Stomach (tissue), 9 donors: ENCODE measurements around the gene ZNF638. TPM values are rescaled to one million over a fixed set of nuclear protein-coding genes. Genes with fewer than 3 reads are reported as not detected.

Source experiments
- DNase-seq, 2 donors: peaks; one replicate each; pipeline versions ENCODE4 v3.0.0 to v3.0.0-alpha.2; 2013 to 2019
- H3K27ac ChIP-seq, 5 donors: fragments of 200-600 bp in 4 of 5; sonication (generic) in 4 of 5; one replicate each; pipeline ENCODE4 v1.5.1; 2013 to 2019; ENCODE audit warnings: mild to moderate bottlenecking in 1 of 5, moderate library complexity in 1 of 5
- H3K27me3 ChIP-seq, 3 donors: fragments of 200-600 bp; sonication (generic); one replicate each; pipeline ENCODE4 v1.5.1; 2017 to 2019; ENCODE audit warnings: mixed run types in 1 of 3
- H3K36me3 ChIP-seq, 4 donors: fragments of 200-600 bp; sonication (generic); 1 replicate in 3 of 4; 2 replicates in 1 of 4; pipeline ENCODE4 v1.5.1; 2016 to 2019
- H3K4me1 ChIP-seq, 4 donors: fragments of 200-600 bp; sonication (generic); one replicate each; pipeline ENCODE4 v1.5.1; 2016 to 2019
- H3K4me3 ChIP-seq, 4 donors: fragments of 200-600 bp; sonication (generic) in 3 of 4; one replicate each; pipeline ENCODE4 v1.5.1; 2016 to 2019; ENCODE audit warnings: mild to moderate bottlenecking in 1 of 4
- H3K9me3 ChIP-seq, 4 donors: fragments of 200-600 bp; sonication (generic); one replicate each; pipeline ENCODE4 v1.5.1; 2016 to 2019
- CTCF ChIP-seq, 7 experiments: fragments of 450-650 bp in 4 of 7; fragments of 200-600 bp in 3 of 7; sonication (generic) in 3 of 7; IDR thresholded peaks; one replicate each; pipeline ENCODE4 v1.5.1; 2016 to 2019; ENCODE audit warnings: antibody characterized with exemption in 7 of 7, control low read depth in 2 of 7, mild to moderate bottlenecking in 1 of 7
- EP300 ChIP-seq: sonication (generic); formaldehyde crosslinking; IDR thresholded peaks from one replicate; pipeline ENCODE4 v1.6.1; 2017; ENCODE audit warnings: antibody characterized with exemption
- POLR2A ChIP-seq, 4 donors: fragments of 450-650 bp; IDR thresholded peaks; one replicate each; pipeline ENCODE4 v1.6.1; 2016; ENCODE audit warnings: antibody characterized with exemption in 4 of 4, control low read depth in 2 of 4, mild to moderate bottlenecking in 1 of 4, moderate library complexity in 1 of 4
- POLR2AphosphoS5 ChIP-seq, 3 donors: sonication (generic); formaldehyde crosslinking; IDR thresholded peaks; one replicate each; pipeline ENCODE4 v1.6.1; 2016; ENCODE audit warnings: antibody characterized with exemption in 3 of 3
- WGBS, 5 donors: extraction: QIAGEN DNeasy Blood & Tissue Kit in 3 of 5; methylation state at CpG; one replicate each; pipeline versions ENCODE4 v1.1.5 to v1.1.7; 2013 to 2018; 5-methylcytosine and 5-hydroxymethylcytosine counted together
- intact Hi-C: fragments of 100-400 bp; cut with DNase I; formaldehyde crosslinking; loops from one replicate; pipeline ENCODE4 v1.15.1; 2023; ENCODE audit warnings: low total_unique reads
- polyA plus RNA-seq, 3 donors: library from polyadenylated mRNA; stranded (reverse); fragments of 200-250 nt; gene quantifications; one replicate each; pipeline ENCODE4 v1.2.3, GENCODE V29; 2013
- total RNA-seq, 5 donors: library from RNA; depleted of rRNA; stranded (reverse); fragments of >200 nt; gene quantifications; one replicate each; pipeline versions ENCODE4 v1.1.0 to v1.2.3, GENCODE V29; 2014 to 2016
- donor health status: healthy with polysubstance abuse.
- donor health status: Bipolar disorder and iron deficiency.
- donor health status: healthy.

The ZNF638 gene
- total and polyA plus RNA-seq, 8 donors = 55.2 to 411 (median 127) TPM

- Histone ChIP-seq H3K27ac (no peak overlapping the region), H3K4me3 (no peak overlapping the region), H3K9me3 (no peaks in the 10 kb centered on the region), H3K27me3 (no peaks in the 10 kb centered on the region), H3K36me3 (peaks cover 12 to 82% (median 76%) of the 10 kb centered on the region in 4 donors), H3K4me1 (peaks cover 0 to 15% (median 10%) of the 10 kb centered on the region in 4 donors)
- intact Hi-C loops = no loop called here
- no peak for DNase-seq
- WGBS, 5 donors = 77 to 93% (median 87%) methylated on average over 3 of the region's 3 CpGs
- TF ChIP-seq EP300 = no peak
- no peak for TF ChIP-seq CTCF (IDR thresholded peaks at IDR 0.05)
- TF ChIP-seq POLR2AphosphoS5 (IDR thresholded peaks at IDR 0.05) = no peak
- TF ChIP-seq POLR2A (IDR thresholded peaks at IDR 0.05) = no peak
Measured at GRCh38 chr2:71380665-71381064, 49.1 kb downstream of the ZNF638 start.

GRCh38 chr2:71385012-71385411, 53.4 kb downstream of the ZNF638 start:
- Histone ChIP-seq H3K36me3 (peaks cover 30 to 99% (median 92%) of the 10 kb centered on the region in 4 donors), H3K27me3 (no peaks in the 10 kb centered on the region), H3K4me1 (peaks cover 0 to 16% (median 0%) of the 10 kb centered on the region in 4 donors), H3K4me3 (no peak overlapping the region), H3K9me3 (no peaks in the 10 kb centered on the region), H3K27ac (no peak overlapping the region)
- DNase-seq = peak in 1 of 2 donors; percentile 58
- 24 to 59% (median 41%) methylated on average over 1 of the region's 1 CpG for WGBS, 5 donors
- intact Hi-C loops = no loop called here
- TF ChIP-seq POLR2AphosphoS5 (IDR thresholded peaks at IDR 0.05) (peak in 1 of 3 donors; percentile 7), POLR2A (IDR thresholded peaks at IDR 0.05) (no peak)

- Histone ChIP-seq H3K9me3 (no peaks in the 10 kb centered on the region), H3K27me3 (no peaks in the 10 kb centered on the region), H3K4me1 (peaks cover 0 to 25% (median 7%) of the 10 kb centered on the region in 4 donors), H3K27ac (no peak overlapping the region), H3K36me3 (peaks cover 22 to 85% (median 76%) of the 10 kb centered on the region in 4 donors), H3K4me3 (no peak overlapping the region)
- WGBS, 5 donors = 93 to 98% (median 94%) methylated on average over 16 of the region's 16 CpGs
- intact Hi-C loops = no loop called here
- DNase-seq = no peak
- no peak for TF ChIP-seq CTCF (IDR thresholded peaks at IDR 0.05)
- no peak for TF ChIP-seq POLR2AphosphoS5 (IDR thresholded peaks at IDR 0.05)
- TF ChIP-seq POLR2A (IDR thresholded peaks at IDR 0.05) = no peak
- TF ChIP-seq EP300 = no peak
Measured at GRCh38 chr2:71388214-71388613, 56.6 kb downstream of the ZNF638 start.

- DNase-seq = peak in 1 of 2 donors; percentile 6
- H3K27ac ChIP-seq = no peak overlapping the region
- intact Hi-C loops = no loop called here
- no peaks in the 10 kb centered on the region for H3K9me3 ChIP-seq
- TF ChIP-seq POLR2A (IDR thresholded peaks at IDR 0.05) = no peak
- no peak for TF ChIP-seq EP300
- no peak for TF ChIP-seq POLR2AphosphoS5 (IDR thresholded peaks at IDR 0.05)
- TF ChIP-seq CTCF (IDR thresholded peaks at IDR 0.05) = no peak
- WGBS, 5 donors = 89 to 96% (median 94%) methylated on average over 12 of the region's 12 CpGs
- peaks cover 0 to 16% (median 7%) of the 10 kb centered on the region in 4 donors for H3K4me1 ChIP-seq
- peaks cover 35 to 85% (median 79%) of the 10 kb centered on the region in 4 donors for H3K36me3 ChIP-seq
- no peaks in the 10 kb centered on the region for H3K27me3 ChIP-seq
- H3K4me3 ChIP-seq = no peak overlapping the region
Measured at GRCh38 chr2:71389384-71390072, 57.9 kb downstream of the ZNF638 start.

GRCh38 chr2:71393216-71393615, 61.6 kb downstream of the ZNF638 start:
- intact Hi-C loops = no loop called here
- Histone ChIP-seq H3K9me3 (no peaks in the 10 kb centered on the region), H3K36me3 (peaks cover 39 to 87% (median 75%) of the 10 kb centered on the region in 4 donors), H3K27me3 (no peaks in the 10 kb centered on the region), H3K4me1 (peaks cover 0 to 11% (median 7%) of the 10 kb centered on the region in 4 donors), H3K27ac (no peak overlapping the region), H3K4me3 (no peak overlapping the region)
- DNase-seq = no peak
- 94 to 98% (median 95%) methylated on average over 8 of the region's 8 CpGs for WGBS, 5 donors
- TF ChIP-seq POLR2A (IDR thresholded peaks at IDR 0.05) (no peak), POLR2AphosphoS5 (IDR thresholded peaks at IDR 0.05) (no peak), CTCF (IDR thresholded peaks at IDR 0.05) (no peak), EP300 (no peak)
